ENCODE measurements around the gene UBLCP1.
"Not testable (repeated sequence)": the region's sequence is repeated elsewhere in the genome, so short reads cannot be mapped to it uniquely, and the experiment has no call there.

Gene UBLCP1

GRCh38 chr5:159269723-159270122 lies 6.6 kb downstream of the UBLCP1 start:
- DNase-seq (ENCODE audit: extremely low read depth, low read depth) = no peak
- no peak for TF ChIP-seq CTCF (IDR thresholded peaks at IDR 0.05; ENCODE audit: low read depth, low read length)

- DNase-seq (ENCODE audit: extremely low read depth, low read depth) = no peak
- no peak for TF ChIP-seq CTCF (IDR thresholded peaks at IDR 0.05; ENCODE audit: low read depth, low read length)
Measured at GRCh38 chr5:159273923-159274322, 10.8 kb downstream of the UBLCP1 start.

- DNase-seq (ENCODE audit: extremely low read depth, low read depth) = no peak
- no peak for TF ChIP-seq CTCF (IDR thresholded peaks at IDR 0.05; ENCODE audit: low read depth, low read length)
Measured at GRCh38 chr5:159274676-159275075, 11.6 kb downstream of the UBLCP1 start.

GRCh38 chr5:159286420-159287035 lies 23.4 kb downstream of the UBLCP1 start:
- peak; percentile 49 for TF ChIP-seq CTCF (IDR thresholded peaks at IDR 0.05; ENCODE audit: low read depth, low read length)
- DNase-seq (ENCODE audit: extremely low read depth, low read depth) = no peak

GRCh38 chr5:159290741-159291140 lies 27.7 kb downstream of the UBLCP1 start:
- no peak for TF ChIP-seq CTCF (IDR thresholded peaks at IDR 0.05; ENCODE audit: low read depth, low read length)
- DNase-seq (ENCODE audit: extremely low read depth, low read depth) = no peak

GRCh38 chr5:159294921-159295320 lies 31.8 kb downstream of the UBLCP1 start:
- DNase-seq (ENCODE audit: extremely low read depth, low read depth) = no peak
- TF ChIP-seq CTCF (IDR thresholded peaks at IDR 0.05; ENCODE audit: low read depth, low read length) = no peak

GRCh38 chr5:159297300-159297699 lies 34.2 kb downstream of the UBLCP1 start:
- DNase-seq (ENCODE audit: extremely low read depth, low read depth) = not testable (repeated sequence)

GRCh38 chr5:159301466-159301865 lies 38.4 kb downstream of the UBLCP1 start:
- no peak for DNase-seq (ENCODE audit: extremely low read depth, low read depth)
- TF ChIP-seq CTCF (IDR thresholded peaks at IDR 0.05; ENCODE audit: low read depth, low read length) = no peak

GRCh38 chr5:159301929-159302860 lies 39.1 kb downstream of the UBLCP1 start:
- not testable (repeated sequence) for DNase-seq (ENCODE audit: extremely low read depth, low read depth)

Measured in AG09319 (cell line).